Testis (tissue), 2 donors: Measurements from ENCODE around the gene ORM1.

ENCODE experiments used
- CTCF ChIP-seq, 3 experiments: fragments of 450-650 bp in 2 of 3; fragments of 200-600 bp in 1 of 3; sonication (generic) in 1 of 3; IDR thresholded peaks; one replicate each; pipeline ENCODE4 v1.5.1; 2016 to 2019; ENCODE audit warnings: antibody characterized with exemption in 3 of 3, mild to moderate bottlenecking in 2 of 3, moderate library complexity in 1 of 3
- POLR2A ChIP-seq: fragments of 450-650 bp; IDR thresholded peaks from one replicate; pipeline ENCODE4 v1.6.1; 2017; ENCODE audit warnings: antibody characterized with exemption, mild to moderate bottlenecking, moderate library complexity

GRCh38 chr9:114276908-114277821 lies 45.7 kb upstream of the ORM1 start:
- TF ChIP-seq CTCF (IDR thresholded peaks at IDR 0.05): no peak
- no peak for TF ChIP-seq POLR2A
